NCI-H524 (cell line): ENCODE results near the gene CKAP5.
A peak's percentile ranks its signal among the peaks of the same experiment; 100 is the strongest.
"Not testable (repeated sequence)": the region's sequence is repeated elsewhere in the genome, so short reads cannot be mapped to it uniquely, and the experiment has no call there.

ENCODE experiments used
- DNase-seq, 2 experiments: peaks; one replicate each; lab custom pipeline; 2025; lab: John Stamatoyannopoulos, UW

Gene CKAP5

GRCh38 chr11:46855167-46855566, 9.1 kb upstream of the CKAP5 start:
- no peak for DNase-seq

- DNase-seq, result no peak
These were observed 4.8 kb upstream of the CKAP5 start for GRCh38 chr11:46850829-46851380.

- DNase-seq, result no peak
These were observed 3.6 kb upstream of the CKAP5 start for GRCh38 chr11:46849631-46850030.

GRCh38 chr11:46846510-46846830, 390 bp upstream of the CKAP5 start:
- DNase-seq, result no peak

- DNase-seq, result no peak
These were observed 690 bp downstream of the CKAP5 start for GRCh38 chr11:46845440-46845739.

GRCh38 chr11:46840116-46840515, 6.0 kb downstream of the CKAP5 start:
- DNase-seq, result no peak

- DNase-seq, result no peak
These were observed 7.6 kb downstream of the CKAP5 start for GRCh38 chr11:46838501-46838900.

GRCh38 chr11:46837860-46838259, 8.2 kb downstream of the CKAP5 start:
- DNase-seq, result no peak

GRCh38 chr11:46836870-46837269, 9.2 kb downstream of the CKAP5 start:
- no peak for DNase-seq

- DNase-seq, result no peak
These were observed 9.6 kb downstream of the CKAP5 start for GRCh38 chr11:46836431-46836830.

GRCh38 chr11:46835897-46836296, 10.2 kb downstream of the CKAP5 start:
- DNase-seq, result no peak

- no peak for DNase-seq
These were observed 11.3 kb downstream of the CKAP5 start for GRCh38 chr11:46834821-46835220.

GRCh38 chr11:46832511-46833214, 13.4 kb downstream of the CKAP5 start:
- no peak for DNase-seq

GRCh38 chr11:46827995-46828394, 18.1 kb downstream of the CKAP5 start:
- no peak for DNase-seq

GRCh38 chr11:46826310-46827044, 19.6 kb downstream of the CKAP5 start:
- DNase-seq, result no peak

- peak in 1 of 2 experiments; percentile 12 for DNase-seq
These were observed 37.2 kb downstream of the CKAP5 start for GRCh38 chr11:46808799-46809431.

- DNase-seq, result no peak
These were observed 44.2 kb downstream of the CKAP5 start for GRCh38 chr11:46801694-46802470.

GRCh38 chr11:46800177-46800576, 45.9 kb downstream of the CKAP5 start:
- DNase-seq, result no peak

GRCh38 chr11:46799725-46800124, 46.4 kb downstream of the CKAP5 start:
- DNase-seq, result not testable (repeated sequence)

- no peak for DNase-seq
These were observed 67.7 kb downstream of the CKAP5 start for GRCh38 chr11:46778416-46778815.

GRCh38 chr11:46776878-46777277, 69.2 kb downstream of the CKAP5 start:
- DNase-seq, result no peak

GRCh38 chr11:46769636-46770221, 76.4 kb downstream of the CKAP5 start:
- DNase-seq, result no peak
